Hematopoietic multipotent progenitor cell treated with erythropoietin and hydrocortisone succinate and interleukin-3 and kit ligand, for 15 days (in vitro differentiated cells): ENCODE measurements around the gene CEP128.
"Not testable (repeated sequence)": the region's sequence is repeated elsewhere in the genome, so short reads cannot be mapped to it uniquely, and the experiment has no call there.

Experiments
- DNase-seq: peaks from one replicate; pipeline ENCODE4 v3.0.0-alpha.2; 2015; ENCODE audit warnings: low spot score

Gene CEP128

DNA sequence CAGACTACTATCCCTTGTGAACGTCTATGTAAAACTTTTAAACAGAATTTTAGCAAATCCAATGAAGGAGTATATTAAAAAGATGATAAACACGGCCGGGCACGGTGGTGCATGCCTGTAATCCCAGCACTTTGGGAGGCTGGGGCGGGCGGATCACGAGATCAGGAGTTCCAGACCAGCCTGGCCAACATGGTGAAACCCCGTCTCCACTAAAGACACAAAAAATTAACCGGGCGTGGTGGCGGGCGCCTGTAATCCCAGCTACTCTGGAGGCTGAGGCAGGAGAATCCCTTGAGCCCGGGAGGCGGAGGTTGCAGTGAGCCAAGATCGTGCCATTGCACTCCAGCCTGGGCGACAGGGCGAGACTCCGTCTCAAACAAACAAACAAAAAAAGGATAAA, 11.7 kb upstream of the CEP128 start:
- not testable (repeated sequence) for DNase-seq

DNA sequence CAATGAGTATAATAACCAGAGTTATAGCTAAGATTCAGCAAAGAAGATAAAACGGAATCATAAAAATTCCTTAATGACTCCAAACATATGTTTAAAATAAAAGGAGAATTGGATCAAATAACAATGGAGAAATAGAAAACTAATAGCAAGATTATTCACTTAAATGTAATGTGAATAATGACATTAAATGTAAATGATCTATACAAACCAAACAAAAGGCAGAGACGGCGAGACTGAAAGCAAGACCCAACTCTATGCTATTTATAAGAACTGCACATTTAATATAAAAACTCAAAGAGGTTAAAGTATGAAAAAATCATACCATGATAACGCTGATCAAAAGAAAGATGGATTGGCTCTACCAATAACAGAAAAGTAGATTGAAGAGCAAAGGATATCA, 10.0 kb upstream of the CEP128 start:
- no peak for DNase-seq

DNA sequence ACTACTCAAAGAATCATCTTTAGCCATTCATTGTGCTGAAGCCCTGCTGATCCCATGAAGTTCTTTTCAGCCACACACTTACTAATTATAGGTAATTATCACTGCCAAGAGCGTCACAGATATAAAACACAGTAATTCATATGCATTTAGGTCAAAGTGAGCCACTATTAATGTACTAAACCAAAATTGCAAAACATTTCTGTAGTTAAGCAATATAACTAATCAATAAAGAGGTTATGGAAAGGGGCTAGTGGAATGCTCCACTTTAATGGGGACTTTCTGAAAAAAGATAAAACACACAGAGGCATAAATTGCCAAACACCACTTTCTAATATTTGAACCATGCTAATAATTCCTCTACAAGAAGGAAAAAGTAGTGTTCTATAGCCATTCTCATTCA, 6.8 kb upstream of the CEP128 start:
- DNase-seq = no peak

DNA sequence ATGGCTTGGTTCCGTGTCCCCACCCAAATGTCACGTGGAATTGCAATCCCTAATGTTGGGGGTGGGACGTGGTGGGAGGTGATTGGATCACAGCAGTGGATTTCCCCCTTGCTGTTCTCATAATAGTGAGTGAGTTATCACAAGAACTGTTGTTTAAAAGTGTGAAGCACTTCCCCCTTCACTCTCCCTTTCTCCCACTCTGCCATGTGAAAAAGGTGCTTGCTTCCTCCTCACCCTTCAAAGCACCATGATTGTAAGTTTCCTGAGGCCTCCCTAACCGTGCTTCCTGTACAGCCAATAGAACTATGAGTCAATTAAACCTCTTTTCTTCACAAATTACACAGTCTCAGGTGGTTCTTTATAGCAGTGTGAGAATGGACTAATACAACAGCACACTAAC, 5.3 kb upstream of the CEP128 start:
- no peak for DNase-seq

DNA sequence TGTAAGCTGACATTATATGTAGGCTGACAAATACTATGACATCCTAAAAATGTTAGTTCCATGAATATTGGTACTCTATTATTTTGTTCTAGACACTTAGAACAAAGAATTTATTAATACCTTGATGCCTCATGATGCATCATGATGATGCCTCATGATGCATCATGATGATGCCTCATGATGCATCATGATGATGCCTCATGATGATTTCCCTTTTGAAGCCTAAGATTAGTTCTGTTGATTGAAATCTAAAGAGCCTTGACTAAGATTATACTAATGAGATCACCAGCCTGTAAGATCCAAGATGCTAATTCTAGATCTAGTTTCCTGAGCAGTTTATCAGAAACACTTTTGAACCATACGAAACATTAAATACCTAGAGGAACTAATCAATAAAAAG, 4.6 kb upstream of the CEP128 start:
- DNase-seq = no peak

DNA sequence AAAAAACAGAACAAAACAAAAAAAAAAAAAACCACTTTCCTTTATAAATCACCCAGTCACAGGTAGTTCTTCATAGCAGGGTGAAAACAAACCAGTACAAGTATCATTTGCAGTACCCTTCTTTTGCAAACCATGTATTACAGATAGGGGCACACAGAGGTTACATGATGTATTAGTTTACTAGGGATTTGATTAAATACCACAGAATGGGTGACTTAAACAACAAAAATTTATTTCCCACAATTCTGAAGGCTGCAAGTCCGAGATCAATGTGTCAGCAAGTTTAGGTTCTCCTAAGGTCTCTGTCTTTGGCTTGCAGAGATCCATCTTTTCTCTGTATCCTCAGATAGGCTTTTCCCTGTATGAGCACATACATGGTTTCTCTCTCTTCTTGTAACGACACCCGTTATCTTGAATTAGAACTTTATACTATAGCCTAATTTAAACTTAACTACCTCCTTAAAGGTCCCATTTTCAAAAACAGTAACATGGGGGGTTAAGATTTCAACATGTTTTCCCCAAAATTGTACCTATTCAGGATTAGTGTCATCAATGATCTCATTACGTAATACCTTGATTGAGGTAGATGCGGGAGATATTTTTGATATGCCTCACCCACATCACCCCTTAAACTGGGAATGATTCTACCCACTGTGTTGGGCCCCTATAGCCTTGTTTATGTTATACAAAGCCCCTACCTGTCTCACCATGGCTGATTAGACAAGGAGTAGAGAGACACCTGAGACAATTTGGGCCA, 3.5 kb upstream of the CEP128 start:
- no peak for DNase-seq

DNA sequence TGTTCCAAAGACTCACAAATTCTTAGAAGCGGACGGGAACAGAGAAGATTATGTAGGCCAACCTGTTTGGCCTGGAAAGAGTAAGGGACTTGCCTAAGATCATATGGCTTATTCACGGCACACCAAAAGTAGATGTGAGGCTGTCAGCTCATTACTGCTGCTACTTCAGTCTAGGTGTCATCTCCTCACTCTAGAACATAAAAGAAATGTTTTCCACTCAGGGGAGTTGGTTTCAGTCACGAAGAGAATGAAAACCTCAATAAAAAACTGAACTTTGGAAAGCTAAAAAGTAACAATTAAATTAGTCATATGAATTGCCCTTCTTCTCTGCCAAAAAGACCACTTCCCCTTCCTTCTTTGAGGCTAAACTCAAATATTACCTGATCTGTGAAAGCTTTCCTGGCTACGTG, 658 bp upstream of the CEP128 start:
- DNase-seq = peak; percentile 11

DNA sequence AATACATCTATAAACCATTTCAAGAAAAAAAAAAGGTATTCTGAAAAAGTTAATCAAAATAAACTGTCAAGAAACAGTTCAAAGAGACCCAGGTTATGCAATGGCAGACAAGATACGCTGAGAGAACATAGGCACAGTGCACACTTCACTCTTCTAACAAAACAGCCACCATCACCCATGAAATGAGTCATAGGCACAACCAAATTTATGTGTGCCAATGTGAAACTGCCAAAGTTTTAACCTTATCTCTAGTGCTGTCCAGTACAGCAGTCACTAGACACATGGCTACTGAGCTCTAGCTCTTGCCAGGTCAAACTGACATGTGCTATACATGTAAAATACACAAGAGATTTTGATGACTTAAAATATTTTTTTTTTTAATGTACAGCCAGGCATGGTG, 1.4 kb downstream of the CEP128 start:
- DNase-seq = peak; percentile 17

DNA sequence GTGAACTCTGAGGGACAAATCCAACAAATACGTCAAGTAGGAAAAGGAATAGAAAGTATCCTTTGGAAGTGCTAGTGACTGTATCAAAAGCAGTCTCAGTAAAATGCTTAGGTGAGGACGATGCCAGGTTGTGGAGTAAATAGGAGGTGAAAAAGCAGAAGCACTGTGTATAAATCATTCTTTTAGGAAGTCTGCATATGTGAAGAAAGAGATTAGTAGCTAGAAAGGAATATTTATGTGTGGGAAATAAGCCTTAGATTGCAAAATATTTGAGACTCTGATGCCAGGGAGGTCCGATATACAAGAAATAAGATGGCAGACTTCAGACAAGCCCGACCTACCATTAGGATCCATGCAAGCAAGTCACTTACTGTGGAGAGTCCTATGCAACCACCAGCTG, 7.9 kb downstream of the CEP128 start:
- no peak for DNase-seq

DNA sequence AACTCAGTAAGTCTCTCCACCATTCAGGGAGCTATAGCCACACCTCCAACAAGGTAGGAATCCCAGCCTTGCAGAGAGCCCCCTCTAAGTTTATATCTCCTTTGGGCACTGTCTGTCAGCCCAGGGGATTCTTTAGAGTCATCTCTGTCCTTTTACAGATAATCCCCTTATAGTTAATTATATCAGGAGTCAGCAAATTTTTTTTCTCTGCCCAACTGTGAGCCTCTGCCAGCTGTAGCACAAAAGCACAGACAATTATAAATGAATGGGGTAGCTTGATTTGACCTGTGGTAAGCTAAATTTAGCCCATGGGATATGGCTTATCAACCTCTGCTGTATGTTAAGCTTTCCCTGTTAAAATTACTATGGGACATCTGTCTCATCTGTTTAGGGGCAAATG, 8.3 kb downstream of the CEP128 start:
- no peak for DNase-seq

DNA sequence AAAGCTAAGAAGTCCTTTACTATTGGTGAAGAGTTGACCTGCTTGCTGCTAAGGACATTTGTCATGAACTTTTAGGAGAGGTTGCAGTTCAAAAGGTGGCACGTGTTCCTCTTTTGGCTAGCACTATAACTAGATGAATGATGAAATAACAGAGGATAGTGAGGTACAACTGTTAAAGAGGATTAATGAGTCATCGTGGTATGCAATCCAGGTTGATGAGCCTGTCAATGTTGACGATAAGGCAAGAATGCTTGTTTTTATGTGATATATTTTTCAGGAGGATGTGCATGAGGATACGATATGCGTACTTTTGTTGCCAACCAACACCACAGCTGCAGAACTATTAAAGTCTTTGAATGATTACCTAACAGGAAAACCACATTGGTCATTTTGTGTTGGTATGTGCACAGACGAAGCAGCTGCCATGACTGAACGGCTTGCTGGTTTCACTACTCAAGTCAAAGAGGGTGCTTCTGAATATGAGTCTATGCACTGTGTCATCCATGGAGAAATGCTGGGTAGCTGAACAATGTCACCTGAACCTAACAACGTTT, 10.6 kb downstream of the CEP128 start:
- DNase-seq = no peak

DNA sequence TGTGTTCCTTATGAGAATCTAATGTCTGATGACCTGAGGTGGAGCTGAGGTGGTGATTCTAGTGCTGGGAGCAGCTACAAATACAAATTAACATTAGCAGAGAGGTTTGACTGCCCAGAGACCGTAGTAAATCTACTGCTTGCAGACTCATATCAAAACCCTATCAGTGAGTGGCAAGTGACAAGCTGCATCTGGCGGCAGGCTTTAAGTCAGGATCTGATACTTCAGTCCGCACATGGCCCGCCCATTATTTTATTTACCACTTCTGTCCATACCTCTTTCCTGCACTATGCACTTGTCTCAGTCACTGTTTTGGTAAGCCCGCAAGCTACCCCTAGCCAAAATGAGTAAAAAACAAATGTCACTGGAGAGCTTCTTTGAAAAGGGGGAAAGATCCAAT, 11.4 kb downstream of the CEP128 start:
- DNase-seq = no peak

DNA sequence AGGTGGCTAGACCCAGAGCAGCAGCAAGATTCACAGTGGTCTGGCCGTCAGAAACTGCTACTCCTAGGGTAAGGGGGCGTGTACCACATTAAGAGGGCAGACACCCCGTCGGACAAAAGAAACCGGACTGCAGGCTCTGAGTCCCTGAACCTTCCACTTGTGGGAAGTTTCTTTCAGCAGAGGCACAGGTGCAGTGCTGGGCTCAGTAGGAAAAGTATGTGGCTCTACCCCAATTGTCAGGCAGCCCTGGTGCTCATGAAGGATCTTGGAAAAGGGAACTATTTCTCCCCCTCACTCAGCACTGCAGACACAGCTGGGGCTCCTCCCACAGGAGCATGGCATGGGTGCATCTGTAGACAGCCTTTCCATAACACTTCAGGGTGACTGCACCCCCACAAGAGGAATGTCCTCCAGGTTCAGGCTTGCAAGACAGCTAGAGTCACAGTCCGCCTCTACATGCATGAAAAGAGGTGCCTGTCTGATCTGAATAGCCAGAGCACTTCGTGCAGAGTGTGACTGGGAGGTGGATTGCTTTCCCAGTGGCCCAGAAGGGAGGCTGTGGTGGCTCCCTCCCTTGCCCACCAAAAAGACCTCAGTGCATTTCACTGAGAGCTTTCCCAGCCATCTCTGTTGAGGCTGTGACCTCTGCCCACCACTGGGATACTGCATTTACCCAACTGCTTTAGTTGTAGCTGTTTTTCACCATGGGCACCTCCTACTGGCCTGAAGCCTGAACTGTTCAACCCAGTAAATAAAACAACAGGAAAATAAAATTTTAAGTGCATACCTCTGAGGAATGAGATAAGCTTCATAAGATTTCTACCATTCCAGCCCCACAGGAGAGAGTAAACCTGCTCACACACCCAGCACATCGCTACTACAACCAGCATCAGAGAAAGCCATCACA, 14.2 kb downstream of the CEP128 start:
- DNase-seq = no peak

DNA sequence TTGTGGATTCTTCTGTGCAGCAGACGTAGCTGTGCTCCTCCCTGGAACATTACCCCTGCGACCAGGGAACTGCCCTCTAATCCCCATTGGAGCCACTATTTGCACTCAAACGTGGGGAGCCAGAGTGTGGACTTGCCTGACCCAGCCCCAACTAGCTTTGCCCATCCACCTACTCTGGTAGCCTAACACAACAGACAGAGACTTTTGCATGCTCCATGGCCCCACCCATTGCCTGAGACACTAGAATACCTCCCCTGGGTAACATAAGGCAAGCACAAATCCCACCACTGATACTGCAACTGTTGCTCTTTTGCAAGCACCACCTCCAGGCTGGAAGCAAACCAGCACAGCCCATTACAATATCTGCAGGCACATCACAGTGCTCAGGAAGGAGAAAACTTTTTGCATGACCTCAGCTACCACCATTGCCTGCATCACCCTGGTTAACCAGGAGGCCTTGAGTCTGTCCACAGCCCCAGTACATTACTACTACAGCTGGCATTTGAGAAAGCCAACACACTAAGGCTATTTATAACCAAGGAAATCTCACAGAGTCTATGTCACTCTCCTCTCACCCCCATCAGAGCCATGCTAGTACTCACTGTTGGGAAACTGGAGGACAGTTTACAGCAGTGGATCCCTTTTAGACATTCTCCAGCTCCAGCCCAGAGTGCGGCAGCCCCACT, 15.0 kb downstream of the CEP128 start:
- no peak for DNase-seq

DNA sequence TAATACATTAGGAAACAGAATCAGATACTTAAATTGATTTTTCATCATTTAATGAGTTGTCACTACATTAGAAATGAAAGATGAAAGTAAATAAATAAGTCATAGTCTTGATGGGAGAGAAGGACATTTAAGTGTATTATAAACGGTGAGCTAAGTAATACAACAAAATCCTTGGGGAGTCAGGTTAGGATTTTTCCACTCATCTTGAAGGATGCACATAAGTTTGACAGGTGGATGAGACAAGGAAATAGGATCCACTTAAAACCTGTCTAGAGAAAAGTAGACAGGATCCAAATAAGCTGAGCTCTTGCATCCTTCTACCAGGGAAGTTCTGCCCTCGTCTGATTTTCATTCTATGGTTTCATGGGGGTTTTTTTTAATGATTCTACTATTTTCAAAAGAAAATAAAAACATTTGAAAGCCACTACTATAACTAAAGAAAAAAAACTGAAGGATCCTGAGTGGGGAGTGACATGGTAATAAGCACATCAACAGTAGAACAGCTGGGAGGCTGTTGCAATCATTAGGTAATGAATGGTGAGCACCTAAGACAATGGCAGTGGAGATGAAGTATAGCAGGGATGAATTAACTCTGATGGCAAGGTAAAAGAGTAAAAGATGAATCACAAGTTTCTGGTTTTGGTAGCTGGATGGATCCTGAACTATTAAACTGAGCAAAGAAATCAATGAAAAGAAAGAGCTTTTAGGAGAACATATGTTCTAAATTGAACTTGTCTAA, 17.0 kb downstream of the CEP128 start:
- no peak for DNase-seq

DNA sequence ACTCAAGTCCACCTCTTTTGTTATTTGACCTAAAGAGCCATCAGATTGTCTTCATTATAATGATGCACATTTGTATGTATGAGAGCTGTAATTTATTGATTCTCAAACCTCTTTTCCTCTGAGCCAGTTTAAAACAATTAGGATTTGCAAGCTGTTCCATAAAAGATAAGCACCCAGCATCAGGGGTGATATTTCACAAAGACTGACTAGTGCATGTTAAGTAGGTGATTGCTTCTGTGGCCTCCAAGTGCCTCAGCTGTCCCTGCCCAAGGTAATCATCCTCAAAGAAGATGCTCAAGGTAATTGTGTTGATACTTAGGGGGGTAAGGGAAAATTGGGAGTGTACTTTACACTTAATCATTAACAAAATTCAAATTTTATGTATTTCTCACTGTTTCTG, 18.2 kb downstream of the CEP128 start:
- DNase-seq = no peak

DNA sequence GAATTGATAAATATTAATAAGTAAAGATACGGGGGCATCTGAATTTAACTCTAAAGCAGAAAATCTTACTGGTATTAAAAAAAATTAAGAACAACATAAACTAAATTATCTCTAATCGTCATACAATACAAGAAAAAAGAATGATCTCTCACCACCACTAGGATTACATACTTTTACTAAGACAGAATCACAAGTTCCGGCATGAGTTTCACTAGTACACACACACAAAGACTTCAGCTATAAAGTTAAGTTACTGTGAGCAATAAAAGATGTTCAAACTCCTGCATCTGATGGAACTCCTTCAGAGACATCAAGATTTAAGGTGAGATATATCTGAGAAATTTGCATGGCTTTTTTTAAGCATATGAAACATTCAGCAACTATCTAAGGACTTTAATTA, 21.9 kb downstream of the CEP128 start:
- DNase-seq = no peak

DNA sequence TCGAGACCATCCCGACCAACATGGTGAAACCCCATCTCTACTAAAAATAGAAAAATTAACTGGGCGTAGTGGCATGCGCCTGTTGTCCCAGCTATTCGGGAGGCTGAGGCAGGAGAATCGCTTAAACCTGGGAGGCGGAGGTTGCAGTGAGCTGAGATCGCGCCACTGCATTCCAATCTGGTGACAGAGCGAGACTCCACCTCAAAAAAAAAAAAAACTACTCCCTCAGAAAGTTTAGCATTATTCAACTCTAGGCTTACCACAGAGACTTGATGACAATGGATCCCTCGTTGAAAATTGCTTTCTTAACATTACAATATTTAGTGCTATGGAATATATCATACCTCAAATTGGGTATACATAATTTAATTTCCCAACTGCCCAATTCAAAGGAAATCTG, 29.5 kb downstream of the CEP128 start:
- DNase-seq = not testable (repeated sequence)

DNA sequence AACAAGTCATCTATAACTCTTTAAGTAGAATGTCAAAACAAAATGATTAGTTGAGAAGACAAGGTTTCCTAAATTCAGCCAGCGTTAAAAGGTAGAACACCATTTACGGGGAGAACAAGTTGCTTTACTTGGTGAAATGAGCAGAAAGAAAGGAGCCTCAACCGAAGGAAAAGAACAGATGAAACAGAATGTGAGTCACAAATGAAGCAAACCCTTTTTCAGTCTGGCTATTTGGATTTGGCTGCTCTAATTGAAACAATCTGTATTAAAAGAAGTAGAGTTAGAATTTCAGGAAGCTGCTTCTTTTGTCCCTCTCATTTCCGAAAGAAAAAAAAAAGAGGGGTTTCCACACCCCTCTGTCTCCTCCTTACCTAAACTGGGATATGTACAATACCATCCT, 34.6 kb downstream of the CEP128 start:
- no peak for DNase-seq

DNA sequence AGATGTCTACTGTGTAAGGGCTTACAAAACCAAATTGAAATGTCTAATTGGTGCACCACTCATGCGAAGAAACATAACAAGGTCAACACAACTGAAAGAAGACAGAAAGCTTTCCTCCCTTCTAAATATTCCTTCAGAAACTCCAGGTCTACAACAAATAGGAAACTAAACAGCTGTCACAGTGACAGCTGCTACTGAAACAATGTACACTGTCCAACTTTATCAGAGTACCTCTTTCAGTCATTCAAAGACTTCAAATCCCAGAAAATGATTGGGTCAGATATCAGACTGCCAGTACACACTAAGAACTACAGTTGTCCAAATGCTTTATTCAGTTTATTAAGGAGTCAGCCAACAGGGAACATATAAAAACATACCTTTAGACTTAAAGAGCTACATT, 35.2 kb downstream of the CEP128 start:
- DNase-seq = no peak

DNA sequence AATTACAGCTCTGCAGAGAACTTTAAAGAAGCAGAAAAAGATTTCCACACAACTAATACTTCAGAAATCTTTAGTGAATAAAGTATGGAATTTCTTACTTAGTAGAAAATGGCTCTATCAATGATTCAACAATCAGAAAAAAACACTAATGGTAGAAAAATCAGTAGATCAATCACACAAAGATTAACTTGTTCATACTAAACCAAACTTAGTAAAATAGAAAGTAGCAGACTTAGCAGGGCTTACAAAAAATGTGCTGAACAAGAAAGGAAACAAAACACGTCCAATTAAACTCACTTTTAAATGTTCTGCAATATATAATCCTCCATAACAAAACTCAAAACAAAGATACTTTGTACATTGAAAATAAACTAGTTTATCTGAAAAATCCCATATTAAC, 38.9 kb downstream of the CEP128 start:
- DNase-seq = no peak

DNA sequence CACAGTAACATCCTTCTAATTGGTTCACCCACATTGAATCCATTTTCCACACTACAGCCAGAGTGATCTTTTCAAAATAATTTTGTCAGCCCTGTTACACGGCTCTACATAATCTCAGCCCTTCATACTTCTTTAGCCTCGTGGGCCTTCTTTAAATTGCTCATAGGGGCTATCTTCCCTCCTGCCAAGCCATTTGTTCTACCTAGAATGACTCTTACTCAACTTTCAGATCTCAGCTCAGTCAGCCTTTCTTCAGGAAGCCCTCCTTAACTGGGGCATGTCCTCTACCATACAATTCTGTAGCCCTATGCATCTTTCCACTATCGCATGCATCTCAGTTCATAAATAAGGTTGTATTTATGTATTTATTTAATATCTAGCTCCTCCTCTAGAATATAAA, 39.7 kb downstream of the CEP128 start:
- DNase-seq = no peak
